Neuron (in vitro differentiated cells): ENCODE data around the gene NELFCD.
"Not testable (repeated sequence)": the region's sequence is repeated elsewhere in the genome, so short reads cannot be mapped to it uniquely, and the experiment has no call there.

Source experiments
- H2AFZ ChIP-seq: one replicate; pipeline ENCODE4 v1.6.1; 2013; ENCODE audit warnings: low read depth, mild to moderate bottlenecking, inconsistent platforms, low read length, moderate library complexity
- H3K27me3 ChIP-seq: one replicate; pipeline ENCODE4 v1.6.1; 2013; ENCODE audit warnings: low read length; ENCODE audit not compliant: insufficient read depth
- H3K36me3 ChIP-seq: one replicate; pipeline ENCODE4 v1.6.1; 2013; ENCODE audit warnings: low read length; ENCODE audit not compliant: insufficient read depth
- H3K4me1 ChIP-seq: one replicate; pipeline ENCODE4 v1.6.1; 2013; ENCODE audit warnings: low read length; ENCODE audit not compliant: insufficient read depth
- H3K4me3 ChIP-seq: 2 replicates; pipeline ENCODE4 v1.5.1; 2013; ENCODE audit warnings: mild to moderate bottlenecking, low read length, moderate library complexity
- H3K9me3 ChIP-seq: one replicate; pipeline ENCODE4 v1.6.1; 2013; ENCODE audit warnings: low read length

NELFCD gene

DNA sequence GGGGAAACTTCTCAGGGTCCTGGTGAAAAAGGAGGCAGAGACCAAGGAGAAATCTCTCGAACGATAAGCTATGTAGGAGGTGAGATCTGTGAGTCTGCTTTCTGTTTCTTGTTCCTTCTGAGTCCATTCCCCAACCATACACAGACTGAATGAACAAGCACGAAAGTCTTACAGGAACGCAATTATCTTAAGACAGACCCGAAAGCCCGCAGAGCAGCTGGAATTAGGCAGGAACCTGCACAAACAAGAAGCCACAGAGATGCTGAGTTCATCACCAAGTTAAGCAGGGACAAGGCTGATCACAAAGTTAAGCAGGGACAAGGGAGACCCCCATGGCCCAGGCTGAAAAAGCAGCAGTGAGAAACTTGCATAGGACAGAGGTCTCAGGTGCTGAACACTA lies 21.4 kb upstream of the NELFCD start:
- Histone ChIP-seq H3K9me3 (peaks cover 3% of the 10 kb centered on the region), H3K27me3 (peaks cover 5% of the 10 kb centered on the region), H3K4me1 (no peaks in the 10 kb centered on the region), H3K36me3 (no peaks in the 10 kb centered on the region), H3K4me3 (no peak overlapping the region), H2AFZ (no peak overlapping the region)

DNA sequence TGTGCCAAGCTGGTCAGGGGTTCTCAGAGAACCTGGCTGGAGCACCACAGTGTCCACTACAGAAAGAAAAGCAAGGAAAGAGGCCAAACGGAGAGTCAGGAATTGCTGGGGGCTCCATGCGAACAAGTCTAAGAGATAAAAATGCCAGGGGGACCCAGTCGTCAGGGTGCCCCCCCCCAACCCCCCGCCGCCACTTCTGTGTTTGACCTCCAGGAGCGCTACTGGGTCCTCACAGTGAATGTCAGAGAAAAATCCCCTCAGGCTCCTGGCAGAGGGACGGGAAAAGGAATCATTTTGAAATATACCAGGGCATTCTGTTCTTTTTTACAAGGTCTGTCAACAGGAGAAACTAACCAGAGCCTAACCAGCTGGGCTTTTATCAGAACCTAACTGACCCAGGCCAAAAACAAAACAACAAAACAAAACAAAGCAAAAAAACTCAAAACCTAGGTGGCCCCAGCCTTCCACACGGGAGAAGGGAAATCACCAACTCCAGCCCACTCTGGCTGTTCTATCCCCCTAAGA lies 17.9 kb upstream of the NELFCD start:
- Histone ChIP-seq H3K4me3 (no peak overlapping the region), H3K36me3 (no peaks in the 10 kb centered on the region), H3K9me3 (peaks cover 3% of the 10 kb centered on the region), H3K27me3 (peaks cover 5% of the 10 kb centered on the region), H2AFZ (no peak overlapping the region), H3K4me1 (peaks cover 3% of the 10 kb centered on the region)

- H3K27me3 ChIP-seq, H3K4me3 ChIP-seq, H3K36me3 ChIP-seq, H3K4me1 ChIP-seq, H2AFZ ChIP-seq, H3K9me3 ChIP-seq: not testable (repeated sequence)
Measured at GRCh38 chr20:58963922-58964321, 17.1 kb upstream of the NELFCD start.

GRCh38 chr20:58965270-58966064 lies 15.6 kb upstream of the NELFCD start:
- Histone ChIP-seq H3K4me1 (peaks cover 3% of the 10 kb centered on the region), H3K36me3 (no peaks in the 10 kb centered on the region), H3K9me3 (peaks cover 3% of the 10 kb centered on the region), H3K27me3 (peaks cover 5% of the 10 kb centered on the region), H3K4me3 (no peak overlapping the region), H2AFZ (no peak overlapping the region)

- H3K27me3 ChIP-seq: no peaks in the 10 kb centered on the region
- H3K4me1 ChIP-seq: peaks cover 3% of the 10 kb centered on the region
- H3K36me3 ChIP-seq: no peaks in the 10 kb centered on the region
- no peak overlapping the region for H2AFZ ChIP-seq
- peaks cover 1% of the 10 kb centered on the region for H3K9me3 ChIP-seq
- no peak overlapping the region for H3K4me3 ChIP-seq
Measured at GRCh38 chr20:58967652-58968429, 13.2 kb upstream of the NELFCD start.

DNA sequence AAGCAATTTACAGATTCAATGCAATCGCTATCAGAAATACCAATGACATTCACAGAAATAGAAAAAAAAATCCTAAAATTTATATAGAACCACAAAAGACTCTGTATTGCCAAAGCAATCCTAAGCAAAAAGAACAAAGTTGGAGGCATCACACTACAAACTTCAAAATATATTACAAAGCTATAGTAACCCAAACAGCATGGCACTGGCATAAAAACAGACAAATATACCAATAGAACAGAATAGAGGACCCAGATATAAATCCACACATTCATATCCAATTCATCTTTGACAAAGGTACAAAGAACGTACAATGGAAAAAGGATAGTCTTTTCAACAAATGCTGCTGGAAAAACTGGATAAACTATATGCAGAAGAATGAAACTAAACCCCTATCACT lies 11.6 kb upstream of the NELFCD start:
- Histone ChIP-seq H3K4me1 (peaks cover 3% of the 10 kb centered on the region), H2AFZ (no peak overlapping the region), H3K4me3 (no peak overlapping the region), H3K9me3 (no peaks in the 10 kb centered on the region), H3K27me3 (no peaks in the 10 kb centered on the region), H3K36me3 (no peaks in the 10 kb centered on the region)

GRCh38 chr20:58970146-58970545 lies 10.9 kb upstream of the NELFCD start:
- H3K36me3 ChIP-seq: no peaks in the 10 kb centered on the region
- no peaks in the 10 kb centered on the region for H3K27me3 ChIP-seq
- no peak overlapping the region for H3K4me3 ChIP-seq
- H2AFZ ChIP-seq: no peak overlapping the region
- peaks cover 3% of the 10 kb centered on the region for H3K4me1 ChIP-seq
- no peaks in the 10 kb centered on the region for H3K9me3 ChIP-seq

- H3K4me1 ChIP-seq: peaks cover 3% of the 10 kb centered on the region
- no peaks in the 10 kb centered on the region for H3K36me3 ChIP-seq
- no peaks in the 10 kb centered on the region for H3K27me3 ChIP-seq
- no peak overlapping the region for H3K4me3 ChIP-seq
- no peaks in the 10 kb centered on the region for H3K9me3 ChIP-seq
- no peak overlapping the region for H2AFZ ChIP-seq
Measured at GRCh38 chr20:58971429-58971828, 9.6 kb upstream of the NELFCD start.

GRCh38 chr20:58973179-58973578 lies 7.9 kb upstream of the NELFCD start:
- Histone ChIP-seq H3K4me3 (no peak overlapping the region), H3K36me3 (no peaks in the 10 kb centered on the region), H2AFZ (no peak overlapping the region), H3K9me3 (peaks cover under 1% of the 10 kb centered on the region), H3K4me1 (no peaks in the 10 kb centered on the region), H3K27me3 (no peaks in the 10 kb centered on the region)

DNA sequence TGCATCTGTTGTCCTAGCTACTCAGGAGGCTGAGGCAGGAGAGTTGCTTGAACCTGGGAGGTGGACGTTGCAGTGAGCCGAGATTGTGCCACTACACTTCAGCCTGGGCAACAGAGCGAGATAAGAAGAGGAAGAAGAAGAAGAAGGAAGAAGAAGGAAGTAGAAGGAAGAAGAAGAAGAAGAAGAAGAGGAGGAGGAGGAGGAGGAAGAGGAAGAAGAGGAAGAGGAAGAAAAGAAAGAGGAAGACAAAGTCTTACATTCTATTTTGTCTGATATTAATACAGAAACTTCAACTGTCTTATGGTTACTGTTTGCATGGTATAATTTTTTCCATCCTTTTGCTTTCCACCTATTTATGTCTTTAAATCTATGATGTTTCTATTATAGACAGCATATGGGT lies 7.2 kb upstream of the NELFCD start:
- Histone ChIP-seq H3K27me3 (no peaks in the 10 kb centered on the region), H3K4me1 (no peaks in the 10 kb centered on the region), H3K36me3 (no peaks in the 10 kb centered on the region), H3K9me3 (peaks cover 2% of the 10 kb centered on the region), H2AFZ (no peak overlapping the region), H3K4me3 (no peak overlapping the region)

GRCh38 chr20:58975353-58975752 lies 5.7 kb upstream of the NELFCD start:
- Histone ChIP-seq H3K4me3 (no peak overlapping the region), H3K36me3 (no peaks in the 10 kb centered on the region), H3K27me3 (no peaks in the 10 kb centered on the region), H3K4me1 (no peaks in the 10 kb centered on the region), H2AFZ (no peak overlapping the region), H3K9me3 (peaks cover 2% of the 10 kb centered on the region)

GRCh38 chr20:58976061-58976730 lies 4.9 kb upstream of the NELFCD start:
- Histone ChIP-seq H3K9me3 (peaks cover 2% of the 10 kb centered on the region), H3K4me1 (no peaks in the 10 kb centered on the region), H3K36me3 (no peaks in the 10 kb centered on the region), H3K4me3 (no peak overlapping the region), H3K27me3 (no peaks in the 10 kb centered on the region), H2AFZ (no peak overlapping the region)
